CD4-positive, alpha-beta T cell treated with Interleukin-15 for 1 hour (primary cell): ENCODE measurements around the gene DIPK1C.

ENCODE experiments used
- DNase-seq: peaks from one replicate; pipeline ENCODE4 v3.0.0-alpha.2; 2020

The DIPK1C gene

DNA sequence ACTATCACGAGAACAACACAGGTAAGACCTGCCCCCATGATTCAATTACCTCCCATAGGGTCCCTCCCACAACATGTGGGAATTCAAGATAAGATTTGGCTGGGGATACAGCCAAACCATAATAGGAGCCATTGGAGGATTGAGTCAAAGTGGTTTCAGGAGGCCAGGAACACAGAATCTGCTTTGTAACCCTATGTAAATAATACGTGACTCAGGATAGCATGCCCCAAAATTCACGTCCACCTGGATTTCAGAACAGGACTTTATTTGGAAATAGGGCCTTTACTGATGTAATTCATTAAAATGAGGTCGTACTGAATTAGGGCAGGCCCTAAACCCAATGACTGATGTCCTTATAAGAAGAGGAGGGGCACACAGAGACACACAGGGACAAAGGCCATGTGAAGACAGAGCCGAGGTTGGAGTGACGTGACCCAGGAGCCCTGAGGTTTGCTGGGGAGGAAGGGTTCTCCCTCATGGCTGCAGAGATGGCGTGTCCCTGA, 23.1 kb upstream of the DIPK1C start:
- DNase-seq, result no peak

DNA sequence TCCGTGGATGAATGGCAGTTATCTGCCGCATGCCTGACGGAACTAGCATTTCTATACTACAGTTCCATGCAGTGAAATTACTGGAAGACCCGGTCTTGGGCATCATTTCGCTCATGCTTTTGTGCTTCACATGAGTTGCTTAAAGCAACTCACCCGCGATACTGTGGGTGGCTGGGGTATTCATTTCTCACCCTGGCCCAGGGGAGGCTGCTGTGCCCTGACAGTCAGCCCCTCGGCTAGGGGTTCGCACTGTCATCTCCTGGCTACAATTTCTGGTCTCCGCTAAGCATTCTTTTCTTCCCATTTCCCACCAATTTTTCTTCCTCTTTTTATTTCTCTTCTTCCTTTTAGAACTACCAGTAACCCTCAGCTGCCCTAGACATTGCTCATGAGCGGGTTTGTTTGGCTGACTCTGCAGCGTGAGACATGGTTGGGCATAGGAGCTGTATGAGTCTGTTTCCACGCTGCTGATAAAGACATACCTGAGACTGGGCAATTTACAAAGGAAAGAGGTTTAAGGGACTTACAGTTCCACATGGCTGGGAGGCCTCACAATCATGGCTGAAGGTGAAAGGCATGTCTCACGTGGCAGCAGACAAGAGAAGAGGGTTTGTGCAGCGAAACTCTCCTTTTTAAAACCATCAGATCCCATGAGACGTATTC, 22.5 kb upstream of the DIPK1C start:
- no peak for DNase-seq

DNA sequence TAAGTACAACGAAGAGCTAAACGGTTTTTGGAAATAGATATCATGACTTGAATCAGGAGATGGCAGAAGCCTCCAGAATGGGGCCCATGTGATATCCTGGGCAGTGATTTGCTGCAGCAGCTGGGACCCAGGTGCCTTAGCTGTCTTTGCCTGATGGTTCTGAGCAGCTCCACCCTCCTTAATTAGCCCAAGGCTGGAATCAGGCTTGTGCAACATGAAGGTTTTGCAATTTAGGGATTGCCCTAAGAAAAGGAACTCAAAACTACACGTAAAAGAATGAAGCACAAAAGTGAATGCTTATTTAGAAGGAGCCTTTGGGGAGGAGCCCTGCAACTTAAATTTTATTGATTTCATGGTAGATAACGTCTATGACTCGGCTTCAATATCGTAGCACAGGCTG, 21.8 kb upstream of the DIPK1C start:
- DNase-seq, result no peak

- DNase-seq, result no peak
These were observed 21.2 kb upstream of the DIPK1C start for GRCh38 chr18:74478316-74478715.

DNA sequence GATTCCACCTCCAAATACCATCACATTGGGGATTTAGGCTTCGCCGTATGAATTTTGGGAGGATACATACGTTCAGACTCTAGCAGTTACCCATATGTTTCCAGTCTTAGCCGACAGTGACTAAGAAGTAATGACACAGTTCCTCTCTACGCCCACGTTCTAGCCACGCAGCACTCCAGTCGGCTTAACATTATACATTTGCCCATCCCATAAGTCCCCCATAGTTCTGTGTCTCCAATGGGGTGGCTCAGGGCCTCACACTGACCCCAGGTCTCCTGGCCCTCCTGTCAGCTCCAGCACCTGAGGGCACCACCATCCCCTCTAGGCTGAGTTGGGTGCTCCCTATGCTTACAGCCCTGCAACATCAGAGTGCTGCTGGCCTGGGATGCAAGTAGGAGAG, 20.7 kb upstream of the DIPK1C start:
- no peak for DNase-seq

DNA sequence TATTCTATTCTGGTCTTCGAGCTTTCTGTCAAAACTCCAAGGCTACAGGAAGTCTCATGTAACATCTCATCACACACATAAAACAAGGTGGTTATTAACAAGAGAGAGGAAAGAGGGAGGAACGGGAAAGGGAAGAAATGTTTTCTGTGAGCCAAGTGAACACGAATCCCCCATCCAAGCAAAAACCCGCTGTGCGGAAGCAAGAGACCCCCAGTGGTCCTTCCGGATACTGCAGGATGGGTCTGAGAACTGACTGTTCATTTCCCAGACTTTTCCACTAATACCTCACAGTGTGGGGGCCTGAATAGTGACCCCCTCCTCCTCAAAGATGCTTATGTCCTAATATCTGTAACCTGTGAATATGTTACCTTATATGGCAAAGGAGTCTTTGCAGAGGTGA, 19.0 kb upstream of the DIPK1C start:
- DNase-seq, result no peak

DNA sequence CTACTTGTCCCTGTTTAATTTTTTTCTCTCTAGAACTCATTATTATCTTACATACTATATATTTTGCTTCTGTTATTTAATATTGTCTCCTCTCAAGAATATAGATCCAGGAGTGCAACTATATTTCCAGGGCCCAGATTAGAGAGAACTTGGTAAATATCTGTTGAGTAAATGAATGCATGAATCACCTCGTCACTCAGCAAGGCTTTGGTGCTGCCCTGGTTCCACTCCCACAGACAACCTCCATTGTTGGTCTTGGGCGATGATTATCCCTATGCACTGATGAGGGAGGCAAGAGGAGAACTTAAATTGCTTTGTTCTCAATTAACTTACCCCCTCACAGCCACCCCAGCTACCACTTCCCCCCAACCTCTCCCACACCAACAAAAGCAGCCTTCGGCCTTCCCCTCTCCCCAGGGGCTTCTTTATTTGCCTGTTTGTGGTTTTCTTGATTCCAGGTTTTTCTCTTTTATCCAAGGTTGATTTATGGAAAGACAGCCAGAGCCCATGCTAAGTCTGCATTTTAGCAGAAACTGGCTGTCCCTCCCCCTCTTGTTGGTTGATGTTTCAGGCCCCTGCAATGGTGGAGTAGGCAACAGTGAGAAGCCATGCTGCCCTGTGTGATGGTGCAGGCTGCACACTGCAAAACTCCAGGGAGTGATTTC, 17.0 kb upstream of the DIPK1C start:
- DNase-seq, result no peak

- DNase-seq, result no peak
These were observed 15.2 kb upstream of the DIPK1C start for GRCh38 chr18:74472312-74472711.

GRCh38 chr18:74468547-74469061, 11.5 kb upstream of the DIPK1C start:
- no peak for DNase-seq

DNA sequence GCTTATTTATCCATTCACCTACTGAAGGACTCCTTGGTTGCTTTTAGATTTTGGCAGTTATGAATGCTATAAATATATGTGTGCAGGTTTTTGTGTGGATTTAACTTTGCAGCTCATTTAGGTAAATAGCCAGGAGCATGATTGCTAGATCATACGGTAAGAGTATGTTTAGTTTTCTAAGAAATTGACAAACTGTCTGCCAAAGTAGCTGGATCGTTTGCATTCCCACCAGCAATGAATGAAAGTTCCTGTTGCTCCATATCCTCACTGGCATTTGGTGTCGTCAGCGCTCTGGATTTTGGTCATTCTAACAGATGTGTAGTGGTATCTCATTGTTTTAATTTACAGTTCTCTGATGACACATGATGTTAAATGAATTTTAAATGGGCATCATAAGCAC, 8.7 kb upstream of the DIPK1C start:
- no peak for DNase-seq

DNA sequence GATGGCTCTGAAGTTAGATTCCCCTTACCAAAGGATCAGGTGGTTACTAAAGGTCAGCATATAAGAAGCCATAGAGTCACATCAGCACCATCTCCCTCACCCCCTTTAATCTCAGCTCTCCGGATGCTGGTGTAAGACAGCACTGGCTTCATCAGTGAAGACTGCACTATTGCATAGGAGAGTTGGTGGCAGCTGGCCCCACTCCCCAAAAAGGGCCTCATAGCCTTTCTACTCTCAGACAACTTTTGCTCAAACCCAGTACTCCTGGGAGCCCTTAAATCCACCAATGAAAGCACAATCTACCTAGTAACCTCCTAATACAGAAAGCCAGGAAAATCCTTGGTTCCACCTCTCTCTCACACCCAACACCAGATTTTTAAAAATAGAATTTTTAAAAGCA, 6.9 kb upstream of the DIPK1C start:
- no peak for DNase-seq

DNA sequence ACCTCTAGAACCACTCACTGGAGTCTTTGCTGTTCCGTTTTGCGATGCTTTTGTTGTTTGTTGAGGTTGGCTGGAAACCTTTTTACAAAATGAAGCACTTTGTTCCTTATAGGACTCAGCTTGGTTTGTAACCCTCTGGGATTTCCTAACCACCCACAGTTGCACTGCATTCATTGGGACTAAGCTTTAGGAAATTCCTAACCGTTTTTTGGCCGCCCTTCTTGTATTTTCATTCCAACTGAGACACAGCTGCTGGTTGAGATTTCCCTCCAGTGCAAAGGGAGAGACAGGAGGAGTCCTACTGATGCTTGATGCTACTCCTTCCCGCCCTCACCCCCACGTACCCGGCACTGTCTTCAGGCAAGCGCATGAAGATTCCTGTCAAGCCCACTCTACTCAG, 6.1 kb upstream of the DIPK1C start:
- no peak for DNase-seq

GRCh38 chr18:74460825-74461224, 3.7 kb upstream of the DIPK1C start:
- DNase-seq, result no peak

DNA sequence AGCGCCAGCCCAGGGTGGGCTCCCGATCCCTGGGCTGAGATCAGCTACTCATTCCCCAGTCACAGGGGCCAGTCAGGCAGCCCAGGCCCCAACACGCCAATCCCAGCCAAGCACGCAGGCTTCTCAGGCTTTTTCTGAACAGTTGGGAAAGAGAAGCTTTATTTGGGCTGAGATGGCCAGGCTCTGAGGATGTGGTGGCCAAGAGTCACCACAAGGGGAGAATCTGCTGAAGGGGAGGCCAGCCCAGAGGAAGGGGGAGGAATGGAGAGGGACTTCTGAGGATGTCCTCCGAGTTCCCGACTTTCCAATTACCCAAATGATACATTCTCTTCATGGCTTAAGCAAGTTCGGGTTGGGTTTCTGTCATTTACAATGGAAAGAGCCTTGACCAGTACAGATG, 2.8 kb upstream of the DIPK1C start:
- no peak for DNase-seq

DNA sequence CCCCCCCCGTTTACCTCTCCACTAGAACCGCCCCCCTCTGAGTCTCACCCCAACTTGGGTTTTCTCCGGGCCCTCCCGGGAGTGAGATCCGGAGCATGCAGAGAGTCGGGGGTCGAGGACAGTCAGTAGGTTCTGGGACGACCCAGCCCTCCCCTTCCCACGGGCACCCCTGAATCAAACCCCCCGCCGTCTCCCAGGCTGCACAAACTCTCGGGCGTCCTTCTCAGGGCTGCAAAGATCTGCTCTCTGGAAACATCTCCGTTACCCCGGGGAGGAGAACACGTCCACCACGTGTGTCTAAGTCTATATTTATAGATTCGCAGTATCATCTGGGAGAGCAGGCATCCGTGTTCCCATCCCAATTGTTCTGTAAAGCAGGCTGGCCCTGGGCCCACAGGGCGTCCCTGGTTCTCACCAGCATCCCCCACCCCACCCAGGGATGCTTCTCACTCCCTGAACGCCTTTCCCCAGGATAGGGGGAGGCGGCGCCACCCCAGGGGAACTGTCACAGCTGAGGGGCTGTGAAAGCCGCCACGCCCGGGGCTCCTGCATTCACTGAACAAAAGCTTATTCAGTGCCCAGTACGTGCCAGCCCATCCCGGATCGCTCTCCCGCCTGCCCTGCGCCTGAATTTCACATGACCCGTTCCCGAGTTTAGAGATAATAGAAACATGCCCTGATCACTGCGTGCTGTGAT, 765 bp upstream of the DIPK1C start:
- DNase-seq, result no peak

- no peak for DNase-seq
These were observed 612 bp downstream of the DIPK1C start for GRCh38 chr18:74456349-74457042.

DNA sequence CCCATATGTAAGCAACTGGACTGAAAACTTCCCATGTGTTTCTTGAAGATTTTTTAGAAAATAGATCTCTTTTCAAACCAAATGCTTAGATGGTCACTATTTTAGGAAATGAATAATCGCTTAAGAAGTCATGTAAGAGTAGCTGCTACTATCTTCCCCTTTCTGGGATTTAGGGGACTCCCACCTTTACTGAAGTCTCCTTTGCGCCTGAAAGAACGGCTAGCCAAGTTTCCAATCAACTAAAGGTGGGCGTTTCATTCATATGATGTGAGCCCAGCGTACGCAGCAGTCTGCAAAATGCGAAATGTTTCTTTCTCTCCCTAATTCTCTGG, 1.1 kb downstream of the DIPK1C start:
- DNase-seq, result no peak

- no peak for DNase-seq
These were observed 1.7 kb downstream of the DIPK1C start for GRCh38 chr18:74455386-74455785.

DNA sequence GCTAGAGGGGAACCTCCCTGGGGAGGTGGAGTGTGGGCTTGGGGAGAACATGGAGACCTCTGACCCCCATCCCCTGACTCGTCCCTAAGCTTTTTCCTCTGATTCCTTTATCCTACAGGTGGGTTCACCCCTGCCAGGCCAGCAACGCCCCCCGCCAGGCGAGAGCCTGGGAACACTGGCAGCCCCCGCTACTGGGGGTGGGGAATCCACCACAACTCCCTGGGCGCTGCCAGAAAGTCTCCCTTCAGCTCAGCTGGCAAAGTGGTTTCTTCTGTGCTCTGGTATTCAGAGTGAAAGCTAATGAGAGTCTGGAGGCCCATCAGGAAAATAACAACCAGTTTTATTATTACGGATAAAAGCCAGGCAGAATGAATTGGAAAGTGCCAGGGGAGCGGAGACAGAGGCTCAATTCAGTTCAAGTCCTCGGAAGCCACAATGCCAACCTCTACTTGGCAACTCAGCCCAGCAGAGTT, 2.8 kb downstream of the DIPK1C start:
- DNase-seq, result no peak

DNA sequence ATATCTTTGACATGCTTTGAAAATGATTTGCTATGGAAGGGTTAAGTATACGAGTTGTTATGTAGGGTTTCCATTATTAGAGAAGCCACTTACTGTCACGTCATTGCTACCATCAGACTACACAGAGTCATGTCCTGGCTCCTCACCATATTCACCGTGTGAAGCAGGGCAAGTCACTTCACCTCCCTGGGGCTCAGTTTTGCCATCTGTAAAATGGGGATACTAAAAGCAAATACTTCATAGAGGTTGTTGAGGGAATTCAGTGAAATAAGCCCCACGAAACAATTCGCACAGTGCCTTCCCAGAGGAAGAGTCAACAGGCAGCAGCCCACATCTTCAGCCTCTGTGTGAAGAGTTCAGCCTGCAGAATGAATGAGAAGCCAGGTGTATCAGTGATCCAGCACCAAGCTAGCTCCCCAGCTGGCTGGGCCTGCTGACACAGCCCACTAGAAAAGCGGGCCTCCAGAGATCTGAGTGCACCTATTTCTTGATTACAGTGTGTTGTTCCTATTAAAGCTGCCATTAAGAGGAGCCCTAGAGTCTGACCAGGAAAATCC, 3.4 kb downstream of the DIPK1C start:
- no peak for DNase-seq

GRCh38 chr18:74453016-74453566, 4.0 kb downstream of the DIPK1C start:
- no peak for DNase-seq

DNA sequence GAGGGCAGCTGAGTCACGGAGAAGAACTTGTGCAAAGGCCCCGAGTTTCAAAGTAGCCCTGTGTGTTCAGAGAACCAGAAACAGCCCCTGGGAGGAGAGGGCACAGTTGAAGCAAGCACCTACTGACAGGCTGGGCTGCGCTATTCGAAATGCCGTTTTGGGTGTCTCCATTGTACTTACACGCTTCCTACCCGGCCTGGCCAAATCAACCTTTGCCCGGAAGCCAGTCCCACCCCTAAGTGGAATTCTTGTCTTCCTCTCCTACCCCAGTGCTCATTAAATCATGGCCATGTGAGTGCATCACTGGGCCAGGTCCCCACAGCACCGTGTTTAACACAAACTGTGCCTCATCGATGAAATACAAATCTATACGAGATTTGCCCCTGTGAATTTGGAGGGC, 6.0 kb downstream of the DIPK1C start:
- no peak for DNase-seq

- DNase-seq, result no peak
These were observed 6.5 kb downstream of the DIPK1C start for GRCh38 chr18:74450626-74451025.
